Neural cell (in vitro differentiated cells): ENCODE measurements around the gene GFER. TPM values are rescaled to one million over a fixed set of nuclear protein-coding genes. Genes with fewer than 3 reads are reported as not detected.

Source experiments
- H2AFZ ChIP-seq: fragments of 200-600, 300-800 bp; sonication (generic), shearing (Covaris generic); 2 replicates; pipeline ENCODE4 v1.6.0; 2014; ENCODE audit warnings: low read depth, mild to moderate bottlenecking, antibody characterized with exemption, low read length, moderate library complexity
- H3F3A ChIP-seq: fragments of 200-600 bp; shearing (Covaris generic); 2 replicates; pipeline ENCODE4 v1.6.1; 2016; ENCODE audit warnings: mild to moderate bottlenecking, moderate library complexity, mixed read lengths, antibody characterized with exemption, low read length; ENCODE audit not compliant: insufficient read depth, poor library complexity, severe bottlenecking
- H3K27ac ChIP-seq: fragments of 200-600, 300-800 bp; sonication (generic), shearing (Covaris generic); 2 replicates; pipeline ENCODE4 v1.5.1; 2014; ENCODE audit warnings: mild to moderate bottlenecking, low read length, moderate library complexity
- H3K27me3 ChIP-seq: fragments of 300-800, 200-600 bp; sonication (generic), shearing (Covaris generic); 2 replicates; pipeline ENCODE4 v1.6.0; 2014; ENCODE audit warnings: mild to moderate bottlenecking, low read depth, low read length, moderate library complexity; ENCODE audit not compliant: insufficient read depth
- H3K36me3 ChIP-seq: fragments of 300-800, 200-600 bp; sonication (generic), shearing (Covaris generic); 2 replicates; pipeline ENCODE4 v1.5.1; 2014; ENCODE audit warnings: mild to moderate bottlenecking, antibody characterized with exemption, low read length, moderate library complexity; ENCODE audit not compliant: insufficient read depth
- H3K4me2 ChIP-seq: fragments of 300-800, 200-600 bp; sonication (generic), shearing (Covaris generic); 2 replicates; pipeline ENCODE4 v1.6.0; 2014; ENCODE audit warnings: mild to moderate bottlenecking, low read length
- H3K4me3 ChIP-seq: fragments of 300-800, 200-600 bp; sonication (generic), shearing (Covaris generic); 2 replicates; pipeline ENCODE4 v1.5.1; 2014; ENCODE audit warnings: mild to moderate bottlenecking, low read length, moderate library complexity
- H3K79me2 ChIP-seq: fragments of 200-600 bp; shearing (Covaris generic); replicated peaks from 2 replicates; pipeline ENCODE4 v1.6.0; 2014; ENCODE audit warnings: mild to moderate bottlenecking, low read length, moderate library complexity; ENCODE audit not compliant: insufficient read depth
- H3K9ac ChIP-seq: fragments of 300-800, 200-600 bp; sonication (generic), shearing (Covaris generic); 2 replicates; pipeline ENCODE4 v1.6.1; 2016; ENCODE audit warnings: mild to moderate bottlenecking, low read length, mixed read lengths
- H3K9me2 ChIP-seq: fragments of 200-600 bp; shearing (Covaris generic); 2 replicates; pipeline ENCODE4 v1.6.1; 2016; ENCODE audit warnings: mild to moderate bottlenecking, low read length, mixed read lengths; ENCODE audit not compliant: insufficient read depth
- H3K9me3 ChIP-seq: fragments of 200-600, 300-800 bp; sonication (generic), shearing (Covaris generic); 2 replicates; pipeline ENCODE4 v1.6.1; 2016; ENCODE audit warnings: mild to moderate bottlenecking, mixed run types, low read length, moderate library complexity, mixed read lengths
- H4K20me1 ChIP-seq: fragments of 200-600 bp; shearing (Covaris generic); 2 replicates; pipeline ENCODE4 v1.6.1; 2016; ENCODE audit warnings: mild to moderate bottlenecking, mixed run types; ENCODE audit not compliant: insufficient read depth
- EP300 ChIP-seq: fragments of 450-650 bp; conservative IDR thresholded peaks from 2 replicates; pipeline ENCODE4 v1.6.1; 2014; ENCODE audit warnings: antibody characterized with exemption, mild to moderate bottlenecking, moderate library complexity; ENCODE audit not compliant: poor library complexity, severe bottlenecking
- EZH2 ChIP-seq: fragments of 200-600, 300-800 bp; shearing (Covaris generic), sonication (generic); IDR thresholded peaks from 2 replicates; pipeline ENCODE4 v1.6.1; 2014; ENCODE audit warnings: antibody characterized with exemption, low read length, borderline replicate concordance, mild to moderate bottlenecking; ENCODE audit not compliant: insufficient read depth, poor library complexity, severe bottlenecking
- MXI1 ChIP-seq: fragments of 450-650 bp; conservative IDR thresholded peaks from 2 replicates; pipeline ENCODE4 v1.6.1; 2014; ENCODE audit warnings: antibody characterized with exemption, mild to moderate bottlenecking; ENCODE audit not compliant: poor library complexity, severe bottlenecking
- POLR2AphosphoS5 ChIP-seq: IDR thresholded peaks from 2 replicates; pipeline ENCODE4 v1.6.1; 2012
- RAD21 ChIP-seq: fragments of 450-650 bp; conservative IDR thresholded peaks from 2 replicates; pipeline ENCODE4 v1.6.1; 2014; ENCODE audit warnings: antibody characterized with exemption, mild to moderate bottlenecking, moderate library complexity
- SMC3 ChIP-seq: fragments of 450-650 bp; conservative IDR thresholded peaks from 2 replicates; pipeline ENCODE4 v1.6.1; 2014; ENCODE audit warnings: antibody characterized with exemption, mild to moderate bottlenecking, moderate library complexity; ENCODE audit not compliant: poor library complexity
- TAF1 ChIP-seq: IDR thresholded peaks from 2 replicates; pipeline ENCODE4 v1.6.1; 2012; ENCODE audit warnings: low read depth
- polyA plus RNA-seq: library from polyadenylated mRNA; depleted of rRNA; stranded (reverse); fragments of >200 nt; gene quantifications from 2 replicates; pipeline ENCODE4 v1.2.3, GENCODE V29; 2014
- TF ChIP-seq, protein P1 (sequence below): IDR thresholded peaks from 2 replicates; pipeline ENCODE4 v1.6.1; 2012; ENCODE audit warnings: borderline replicate concordance
- TF ChIP-seq, protein P2 (sequence below): fragments of 450-650 bp; IDR thresholded peaks from 2 replicates; pipeline ENCODE4 v1.5.1; 2014; ENCODE audit warnings: antibody characterized with exemption, mild to moderate bottlenecking, moderate library complexity; ENCODE audit not compliant: poor library complexity, severe bottlenecking

Gene GFER
- polyA plus RNA-seq, 1 donor from 2014 or later: 37.8 TPM

DNA sequence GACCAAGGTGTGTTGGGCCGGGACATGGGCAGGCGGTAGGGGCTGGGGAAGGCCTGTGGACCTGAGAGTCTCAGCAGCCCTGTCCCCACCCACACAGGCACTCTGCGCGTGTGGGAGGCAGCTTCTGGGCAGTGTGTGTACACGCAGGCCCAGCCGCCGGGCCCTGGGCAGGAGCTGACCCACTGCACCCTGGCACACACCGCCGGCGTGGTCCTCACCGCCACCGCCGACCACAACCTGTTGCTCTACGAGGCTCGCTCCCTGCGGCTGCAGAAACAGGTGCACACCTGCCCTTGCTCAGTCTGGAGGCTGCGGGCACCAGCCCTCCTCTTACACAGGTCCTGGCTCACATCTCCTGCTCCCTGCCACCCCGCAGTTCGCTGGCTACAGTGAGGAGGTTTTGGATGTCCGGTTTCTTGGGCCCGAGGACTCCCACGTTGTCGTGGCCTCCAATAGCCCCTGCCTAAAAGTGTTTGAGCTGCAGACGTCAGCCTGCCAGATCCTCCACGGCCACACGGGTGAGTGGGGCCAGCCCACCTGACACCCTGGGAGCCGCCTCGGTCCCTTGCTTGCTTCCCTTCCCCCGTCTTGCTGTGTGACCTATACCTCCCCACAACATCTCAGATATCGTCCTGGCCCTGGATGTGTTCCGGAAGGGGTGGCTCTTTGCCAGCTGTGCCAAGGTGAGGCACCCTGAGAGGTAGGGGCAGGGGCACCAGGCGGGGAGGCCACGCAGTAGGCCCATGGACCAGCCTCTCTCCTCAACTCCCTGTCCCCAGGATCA, 8.4 kb upstream of the GFER start:
- H3K9me2 ChIP-seq: no peaks in the 10 kb centered on the region
- peaks cover 23% of the 10 kb centered on the region for H3K27me3 ChIP-seq
- no peaks in the 10 kb centered on the region for H4K20me1 ChIP-seq
- H3K4me3 ChIP-seq: no peak overlapping the region
- no peak overlapping the region for H3K27ac ChIP-seq
- no peak overlapping the region for H3K4me2 ChIP-seq
- H3F3A ChIP-seq: no peaks in the 10 kb centered on the region
- H3K36me3 ChIP-seq: no peaks in the 10 kb centered on the region
- no peak overlapping the region for H2AFZ ChIP-seq
- no peak overlapping the region for H3K9ac ChIP-seq
- TF ChIP-seq, protein P1, sequence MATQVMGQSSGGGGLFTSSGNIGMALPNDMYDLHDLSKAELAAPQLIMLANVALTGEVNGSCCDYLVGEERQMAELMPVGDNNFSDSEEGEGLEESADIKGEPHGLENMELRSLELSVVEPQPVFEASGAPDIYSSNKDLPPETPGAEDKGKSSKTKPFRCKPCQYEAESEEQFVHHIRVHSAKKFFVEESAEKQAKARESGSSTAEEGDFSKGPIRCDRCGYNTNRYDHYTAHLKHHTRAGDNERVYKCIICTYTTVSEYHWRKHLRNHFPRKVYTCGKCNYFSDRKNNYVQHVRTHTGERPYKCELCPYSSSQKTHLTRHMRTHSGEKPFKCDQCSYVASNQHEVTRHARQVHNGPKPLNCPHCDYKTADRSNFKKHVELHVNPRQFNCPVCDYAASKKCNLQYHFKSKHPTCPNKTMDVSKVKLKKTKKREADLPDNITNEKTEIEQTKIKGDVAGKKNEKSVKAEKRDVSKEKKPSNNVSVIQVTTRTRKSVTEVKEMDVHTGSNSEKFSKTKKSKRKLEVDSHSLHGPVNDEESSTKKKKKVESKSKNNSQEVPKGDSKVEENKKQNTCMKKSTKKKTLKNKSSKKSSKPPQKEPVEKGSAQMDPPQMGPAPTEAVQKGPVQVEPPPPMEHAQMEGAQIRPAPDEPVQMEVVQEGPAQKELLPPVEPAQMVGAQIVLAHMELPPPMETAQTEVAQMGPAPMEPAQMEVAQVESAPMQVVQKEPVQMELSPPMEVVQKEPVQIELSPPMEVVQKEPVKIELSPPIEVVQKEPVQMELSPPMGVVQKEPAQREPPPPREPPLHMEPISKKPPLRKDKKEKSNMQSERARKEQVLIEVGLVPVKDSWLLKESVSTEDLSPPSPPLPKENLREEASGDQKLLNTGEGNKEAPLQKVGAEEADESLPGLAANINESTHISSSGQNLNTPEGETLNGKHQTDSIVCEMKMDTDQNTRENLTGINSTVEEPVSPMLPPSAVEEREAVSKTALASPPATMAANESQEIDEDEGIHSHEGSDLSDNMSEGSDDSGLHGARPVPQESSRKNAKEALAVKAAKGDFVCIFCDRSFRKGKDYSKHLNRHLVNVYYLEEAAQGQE: no peak
- TF ChIP-seq, protein P2, sequence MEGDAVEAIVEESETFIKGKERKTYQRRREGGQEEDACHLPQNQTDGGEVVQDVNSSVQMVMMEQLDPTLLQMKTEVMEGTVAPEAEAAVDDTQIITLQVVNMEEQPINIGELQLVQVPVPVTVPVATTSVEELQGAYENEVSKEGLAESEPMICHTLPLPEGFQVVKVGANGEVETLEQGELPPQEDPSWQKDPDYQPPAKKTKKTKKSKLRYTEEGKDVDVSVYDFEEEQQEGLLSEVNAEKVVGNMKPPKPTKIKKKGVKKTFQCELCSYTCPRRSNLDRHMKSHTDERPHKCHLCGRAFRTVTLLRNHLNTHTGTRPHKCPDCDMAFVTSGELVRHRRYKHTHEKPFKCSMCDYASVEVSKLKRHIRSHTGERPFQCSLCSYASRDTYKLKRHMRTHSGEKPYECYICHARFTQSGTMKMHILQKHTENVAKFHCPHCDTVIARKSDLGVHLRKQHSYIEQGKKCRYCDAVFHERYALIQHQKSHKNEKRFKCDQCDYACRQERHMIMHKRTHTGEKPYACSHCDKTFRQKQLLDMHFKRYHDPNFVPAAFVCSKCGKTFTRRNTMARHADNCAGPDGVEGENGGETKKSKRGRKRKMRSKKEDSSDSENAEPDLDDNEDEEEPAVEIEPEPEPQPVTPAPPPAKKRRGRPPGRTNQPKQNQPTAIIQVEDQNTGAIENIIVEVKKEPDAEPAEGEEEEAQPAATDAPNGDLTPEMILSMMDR: no peak
- no peaks in the 10 kb centered on the region for H3K9me3 ChIP-seq
- H3K79me2 ChIP-seq: peaks cover 5% of the 10 kb centered on the region

- H4K20me1 ChIP-seq: no peaks in the 10 kb centered on the region
- TF ChIP-seq SMC3 (no peak), RAD21 (no peak), POLR2AphosphoS5 (no peak), MXI1 (no peak), EZH2 (no peak), TAF1 (no peak), EP300 (no peak)
- TF ChIP-seq, protein P2: no peak
- TF ChIP-seq, protein P1: no peak
- H3K9ac ChIP-seq: no peak overlapping the region
- H3K27me3 ChIP-seq: peaks cover 29% of the 10 kb centered on the region
- no peaks in the 10 kb centered on the region for H3K9me2 ChIP-seq
- no peaks in the 10 kb centered on the region for H3F3A ChIP-seq
- no peaks in the 10 kb centered on the region for H3K9me3 ChIP-seq
- no peak overlapping the region for H2AFZ ChIP-seq
- H3K4me2 ChIP-seq: no peak overlapping the region
- H3K27ac ChIP-seq: no peak overlapping the region
- H3K4me3 ChIP-seq: no peak overlapping the region
- no peaks in the 10 kb centered on the region for H3K36me3 ChIP-seq
- peaks cover 5% of the 10 kb centered on the region for H3K79me2 ChIP-seq
Measured at GRCh38 chr16:1976216-1976520, 7.8 kb upstream of the GFER start.
